HepG2 (cell line): ENCODE measurements around the gene CEBPE. TPM values are rescaled to one million over a fixed set of nuclear protein-coding genes. Genes with fewer than 3 reads are reported as not detected.
A peak's percentile ranks its signal among the peaks of the same experiment; 100 is the strongest.

ENCODE experiments used
- AFF4 ChIP-seq: sonication (generic); formaldehyde crosslinking; IDR thresholded peaks from 2 replicates; pipeline ENCODE4 v1.4.0; 2020; ENCODE audit warnings: missing genetic modification reagents
- ATAD3A ChIP-seq: sonication (generic); formaldehyde crosslinking; IDR thresholded peaks from 2 replicates; pipeline ENCODE4 v1.4.0; 2020; ENCODE audit warnings: missing genetic modification reagents
- EED ChIP-seq: sonication (generic); formaldehyde crosslinking; IDR thresholded peaks from 2 replicates; pipeline ENCODE4 v1.5.0; 2020; ENCODE audit warnings: mild to moderate bottlenecking, missing genetic modification reagents
- EP300 ChIP-seq, 3 experiments: sonication (generic) in 1 of 3; formaldehyde crosslinking in 1 of 3; IDR thresholded peaks; 2 replicates each; pipeline versions ENCODE4 v1.5.1 to v1.6.1; 2011 to 2020; ENCODE audit warnings: low read depth in 2 of 3, low read length in 2 of 3, borderline replicate concordance in 1 of 3, improper control_type of control experiment in 1 of 3, mild to moderate bottlenecking in 1 of 3, missing genetic modification reagents in 1 of 3, moderate library complexity in 1 of 3
- HHEX ChIP-seq: IDR thresholded peaks from 2 replicates; pipeline ENCODE4 v1.6.1; 2016; ENCODE audit warnings: control low read depth
- HIVEP1 ChIP-seq: sonication (generic); formaldehyde crosslinking; IDR thresholded peaks from 2 replicates; pipeline ENCODE4 v1.4.0; 2020; ENCODE audit warnings: mild to moderate bottlenecking, missing genetic modification reagents
- IKZF4 ChIP-seq: sonication (generic); formaldehyde crosslinking; IDR thresholded peaks from 2 replicates; pipeline ENCODE4 v1.5.1; 2020; ENCODE audit warnings: borderline replicate concordance, mild to moderate bottlenecking, low read depth, missing genetic modification reagents; ENCODE audit errors: not compliant biosample characterization
- NFYB ChIP-seq: sonication (generic); formaldehyde crosslinking; IDR thresholded peaks from 2 replicates; pipeline ENCODE4 v1.4.0; 2020; ENCODE audit warnings: missing genetic modification reagents
- NRL ChIP-seq: sonication (generic); formaldehyde crosslinking; IDR thresholded peaks from 2 replicates; pipeline ENCODE4 v1.5.0; 2020; ENCODE audit warnings: missing genetic modification reagents, mild to moderate bottlenecking, moderate library complexity, borderline replicate concordance
- POLR2A ChIP-seq, 2 experiments: IDR thresholded peaks; 2 replicates each; pipeline ENCODE4 v1.6.1; 2011; ENCODE audit warnings: low read depth in 2 of 2, low read length in 2 of 2, mild to moderate bottlenecking in 1 of 2, moderate library complexity in 1 of 2; ENCODE audit not compliant: insufficient read depth in 1 of 2
- RXRB ChIP-seq: IDR thresholded peaks from 2 replicates; pipeline ENCODE4 v1.6.1; 2016; ENCODE audit warnings: borderline replicate concordance, missing genetic modification reagents, missing compliant biosample characterization
- TBX3 ChIP-seq: fragments of 450-650 bp; IDR thresholded peaks from 2 replicates; pipeline ENCODE4 v1.6.1; 2017; ENCODE audit warnings: antibody characterized with exemption, mild to moderate bottlenecking, inconsistent platforms, borderline replicate concordance
- TSC22D2 ChIP-seq: sonication (generic); formaldehyde crosslinking; IDR thresholded peaks from 2 replicates; pipeline ENCODE4 v1.5.1; 2020; ENCODE audit warnings: missing genetic modification reagents, mild to moderate bottlenecking, borderline replicate concordance
- ZFP91 ChIP-seq: sonication (generic); formaldehyde crosslinking; IDR thresholded peaks from 2 replicates; pipeline ENCODE4 v1.9.0; 2022; ENCODE audit warnings: missing genetic modification reagents, mild to moderate bottlenecking, borderline replicate concordance
- ZNF253 ChIP-seq: sonication (generic); formaldehyde crosslinking; IDR thresholded peaks from 2 replicates; pipeline ENCODE4 v1.8.0; 2022; ENCODE audit warnings: mild to moderate bottlenecking, missing genetic modification reagents, borderline replicate concordance
- ZNF343 ChIP-seq: sonication (generic); formaldehyde crosslinking; IDR thresholded peaks from 2 replicates; pipeline ENCODE4 v1.4.0; 2020; ENCODE audit warnings: mild to moderate bottlenecking, missing genetic modification reagents
- ZNF552 ChIP-seq: sonication (generic); formaldehyde crosslinking; IDR thresholded peaks from 2 replicates; pipeline ENCODE4 v1.9.0; 2022; ENCODE audit warnings: missing genetic modification reagents, mild to moderate bottlenecking, borderline replicate concordance
- ZNF850 ChIP-seq: sonication (generic); formaldehyde crosslinking; conservative IDR thresholded peaks from 2 replicates; pipeline ENCODE4 v1.9.0; 2021; ENCODE audit warnings: mild to moderate bottlenecking, missing genetic modification reagents
- ZNF891 ChIP-seq: sonication (generic); formaldehyde crosslinking; IDR thresholded peaks from 2 replicates; pipeline ENCODE4 v1.5.0; 2020; ENCODE audit warnings: mild to moderate bottlenecking, missing genetic modification reagents
- polyA plus RNA-seq, 8 experiments: library from polyadenylated mRNA; depleted of rRNA in 3 of 8; stranded (reverse) in 7 of 8; unstranded in 1 of 8; fragments of >200 nt; fragmentation: Illumina TruSeq in 4 of 8; extraction: Trizol in 4 of 8; gene quantifications; 2 replicates each; pipeline versions ENCODE4 v1.2.1 to v1.2.3, GENCODE V29; 2011 to 2016; ENCODE audit warnings: low read depth in 4 of 8, missing spikeins in 1 of 8, mixed read lengths in 1 of 8; ENCODE audit not compliant: insufficient read depth in 1 of 8
- total RNA-seq, 5 experiments: library from RNA; depleted of rRNA; stranded (reverse); fragments of >200 nt; fragmentation: Illumina TruSeq; extraction: Trizol; gene quantifications; 2 replicates each; pipeline ENCODE4 v1.2.3, GENCODE V29; 2016; ENCODE audit warnings: low read depth in 1 of 5
- TF ChIP-seq, protein P1 (sequence below): sonication (generic); formaldehyde crosslinking; IDR thresholded peaks from 2 replicates; pipeline ENCODE4 v1.4.0; 2020; ENCODE audit warnings: mild to moderate bottlenecking, missing genetic modification reagents
- TF ChIP-seq, protein P2 (sequence below): sonication (generic); formaldehyde crosslinking; IDR thresholded peaks from 2 replicates; pipeline ENCODE4 v1.4.0; 2020; ENCODE audit warnings: missing genetic modification reagents

The CEBPE gene
- total and polyA plus RNA-seq, 2 of the 13 experiments (the other 11 are each of a cell fraction or from before 2014, with no cell fraction given), result 0.09 to 0.11 TPM

DNA sequence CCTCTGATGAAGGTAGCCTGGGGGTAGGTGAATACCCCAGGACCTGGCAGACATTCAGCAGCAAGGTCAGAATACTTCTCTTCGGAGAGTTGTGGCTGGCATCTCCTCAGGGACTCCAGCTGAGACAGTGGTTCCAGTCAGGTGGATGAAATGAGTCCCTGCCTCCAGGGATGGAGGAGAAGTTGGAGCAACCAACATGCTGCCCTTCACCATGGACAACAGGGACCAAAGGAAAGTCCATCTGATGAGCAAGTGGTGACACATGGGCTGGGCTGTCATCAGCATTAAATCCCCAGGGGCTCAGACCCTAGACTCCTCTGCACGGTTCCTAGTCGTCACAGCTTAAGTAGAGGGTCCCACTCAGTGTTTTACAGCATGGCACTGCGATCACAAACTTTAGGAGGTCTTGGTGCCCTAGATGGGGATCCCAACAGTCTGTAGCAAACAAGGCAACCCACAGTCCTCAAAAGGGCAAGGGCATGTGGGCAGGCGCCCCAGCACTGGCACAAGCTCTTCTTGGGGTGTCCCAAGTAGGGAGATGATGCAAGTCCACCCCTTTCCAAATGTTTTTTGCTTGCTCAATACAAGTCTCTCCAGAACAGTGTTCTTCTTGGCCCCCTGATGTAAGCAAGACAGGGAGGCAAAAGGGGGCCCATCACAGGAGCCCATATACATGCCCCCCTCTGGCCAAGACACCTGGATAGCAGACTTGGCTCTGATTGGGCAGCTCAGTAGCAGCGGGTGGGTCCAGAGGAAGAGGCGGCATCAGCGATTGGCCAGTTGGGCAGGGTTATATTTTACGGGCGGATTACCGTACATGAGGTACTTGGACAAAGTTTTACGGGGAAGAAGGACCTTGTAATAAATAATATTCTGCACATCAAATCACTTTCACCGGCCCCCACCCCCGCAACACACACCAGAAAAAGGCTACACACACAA lies 50.9 kb downstream of the CEBPE start (continued):
- TF ChIP-seq ZFP91, result peak; percentile 34; the same call in 1 of the 2 replicates
- TF ChIP-seq HIVEP1 (CRISPR knock-in tag), result peak; percentile 39
- TF ChIP-seq, protein P1, sequence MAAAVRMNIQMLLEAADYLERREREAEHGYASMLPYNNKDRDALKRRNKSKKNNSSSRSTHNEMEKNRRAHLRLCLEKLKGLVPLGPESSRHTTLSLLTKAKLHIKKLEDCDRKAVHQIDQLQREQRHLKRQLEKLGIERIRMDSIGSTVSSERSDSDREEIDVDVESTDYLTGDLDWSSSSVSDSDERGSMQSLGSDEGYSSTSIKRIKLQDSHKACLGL, result 0 out of 2 replicates have a peak, but pooled peaks have one; percentile 22
- TF ChIP-seq, protein P2, sequence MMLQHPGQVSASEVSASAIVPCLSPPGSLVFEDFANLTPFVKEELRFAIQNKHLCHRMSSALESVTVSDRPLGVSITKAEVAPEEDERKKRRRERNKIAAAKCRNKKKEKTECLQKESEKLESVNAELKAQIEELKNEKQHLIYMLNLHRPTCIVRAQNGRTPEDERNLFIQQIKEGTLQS (CRISPR knock-in tag), result 0 out of 2 replicates have a peak, but pooled peaks have one; percentile 10
- peak; percentile 68; the same call in 1 of the 2 replicates for TF ChIP-seq EED (CRISPR knock-in tag)
- no peak for TF ChIP-seq RXRB (CRISPR knock-in tag)
- TF ChIP-seq NRL, result peak; percentile 75; the same call in 1 of the 2 replicates
- TF ChIP-seq POLR2A (IDR thresholded peaks at IDR 0.05; ENCODE audit: insufficient read depth in 1 of 2, low read depth in 2 of 2, low read length in 2 of 2), result peak in 1 of 2 experiments; percentile 6; a peak in 3 of 4 replicates
- 0 out of 2 replicates have a peak, but pooled peaks have one; percentile 18 for TF ChIP-seq ATAD3A
- TF ChIP-seq TBX3, result no peak
- peak; percentile 67; the same call in 1 of the 2 replicates for TF ChIP-seq ZNF891 (CRISPR knock-in tag)
- TF ChIP-seq NFYB (CRISPR knock-in tag), result peak; percentile 62
- TF ChIP-seq ZNF850 (CRISPR knock-in tag), result no peak
- 0 out of 2 replicates have a peak, but pooled peaks have one; percentile 22 for TF ChIP-seq HHEX (CRISPR knock-in tag)
- TF ChIP-seq EP300 (IDR thresholded peaks at IDR 0.05; ENCODE audit: low read depth in 2 of 2, low read length in 2 of 2), result no peak
- 0 out of 2 replicates have a peak, but pooled peaks have one; percentile 19 for TF ChIP-seq EP300 (CRISPR knock-in tag; IDR thresholded peaks at IDR 0.05; ENCODE audit: borderline replicate concordance)
- no peak for TF ChIP-seq ZNF552
- TF ChIP-seq IKZF4 (CRISPR knock-in tag), result peak; percentile 45
- no peak for TF ChIP-seq AFF4
- no peak for TF ChIP-seq TSC22D2 (CRISPR knock-in tag)
- 0 out of 2 replicates have a peak, but pooled peaks have one; percentile 21 for TF ChIP-seq ZNF343
- TF ChIP-seq ZNF253 (CRISPR knock-in tag), result peak; percentile 77; the same call in 1 of the 2 replicates
